Heart right ventricle (tissue), 16 donors: Measurements from ENCODE around the gene ATP2B2. TPM values are rescaled to one million over a fixed set of nuclear protein-coding genes. Genes with fewer than 3 reads are reported as not detected.

Source experiments
- ATAC-seq, 8 donors: fragments of 200-7000 bp; cut with Tn5 transposase; one replicate each; pipeline ENCODE4 v1.9.1; 2020; ENCODE audit warnings: mild to moderate bottlenecking in 8 of 8, moderate library complexity in 8 of 8, moderate number of reproducible peaks in 1 of 8
- DNase-seq, 2 donors: peaks; one replicate each; pipeline ENCODE4 v3.0.0-alpha.2; 2020
- H3K27ac ChIP-seq, 10 donors: fragments of 200-600 bp; sonication (generic) in 2 of 10; one replicate each; pipeline versions ENCODE4 v1.5.0 to v1.8.0; 2020 to 2022; ENCODE audit warnings: mild to moderate bottlenecking in 3 of 10
- H3K27me3 ChIP-seq, 7 donors: fragments of 200-600 bp; one replicate each; pipeline ENCODE4 v1.8.0; 2021 to 2022; ENCODE audit warnings: mild to moderate bottlenecking in 2 of 7
- H3K36me3 ChIP-seq, 9 donors: fragments of 200-600 bp; sonication (generic) in 1 of 9; one replicate each; pipeline versions ENCODE4 v1.5.0 to v1.8.0; 2020 to 2022; ENCODE audit warnings: mild to moderate bottlenecking in 2 of 9
- H3K4me1 ChIP-seq, 9 donors: fragments of 200-600 bp; sonication (generic) in 1 of 9; one replicate each; pipeline versions ENCODE4 v1.5.0 to v1.8.0; 2020 to 2022; ENCODE audit warnings: mild to moderate bottlenecking in 4 of 9
- H3K4me3 ChIP-seq, 10 donors: fragments of 200-600 bp; sonication (generic) in 2 of 10; one replicate each; pipeline versions ENCODE4 v1.5.0 to v1.8.0; 2020 to 2022; ENCODE audit warnings: mild to moderate bottlenecking in 7 of 10, moderate library complexity in 2 of 10
- H3K9me3 ChIP-seq, 11 donors: fragments of 200-600 bp in 10 of 11; sonication (generic) in 2 of 11; one replicate each; pipeline versions ENCODE4 v1.5.0 to v1.8.0; 2013 to 2022; ENCODE audit warnings: mild to moderate bottlenecking in 2 of 11, control low read depth in 1 of 11, moderate library complexity in 1 of 11
- CTCF ChIP-seq, 9 donors: fragments of 200-600 bp; sonication (generic) in 2 of 9; IDR thresholded peaks; one replicate each; pipeline versions ENCODE4 v1.5.0 to v1.8.0; 2021 to 2022; ENCODE audit warnings: antibody characterized with exemption in 9 of 9, mild to moderate bottlenecking in 5 of 9, moderate library complexity in 1 of 9
- WGBS, 2 donors: extraction: QIAGEN DNeasy Blood & Tissue Kit; methylation state at CpG; one replicate each; pipeline ENCODE4 v1.1.7; 2013; ENCODE audit warnings: inconsistent platforms in 1 of 2; 5-methylcytosine and 5-hydroxymethylcytosine counted together
- intact Hi-C, 10 donors: fragments of 100-400 bp; cut with DNase I; formaldehyde crosslinking; loops; one replicate each; pipeline versions ENCODE4 v1.11.1 to v1.14.2; 2022
- polyA plus RNA-seq, 2 donors: library from polyadenylated mRNA; stranded (reverse); fragments of 200-250 nt; gene quantifications; one replicate each; pipeline ENCODE4 v1.2.3, GENCODE V29; 2013
- total RNA-seq, 10 donors: library from RNA; stranded (reverse); fragmentation: NEBNext Ultra II Directional in 3 of 10; extraction: Animal tissue kit (Norgen Biotek cat#: 25700) in 3 of 10; gene quantifications; one replicate each; pipeline versions ENCODE4 v1.2.1 to v1.2.4, GENCODE V29; 2021 to 2023
- donor health status: Arrhythmogenic right ventricular cardiomyopathy.
- donor health status: ischemic (EF 13 %, LVEDD 7.1; RV severe dilation, severe dysfunction).
- donor health status: healthy with polysubstance abuse.
- donor health status: DM: no; HTN: yes; CAD: no.
- donor health status: DM: no; HTN: no; CAD: no.
- donor health status: ischemic (EF 25% LVEDD 6.9; RV normal size, moderate dysfunction).
- donor health status: ischemic (EF 25% LVEDD 5.7; RV mildly dilated, moderate dysfunction).
- donor health status: healthy.
- donor health status: DM: yes; HTN: yes; CAD: no.
- donor health status: Ischemic cardiomyopathy.
- donor health status: ischemic (EF 35%, LVEDD 5.7; RV mildly dilated, moderate dysfunction).
- donor health status: nonischemic (EF 11% LVEDD 7.7; RV severe dilation, severe dysfunction).
- donor health status: DM: yes; HTN: yes; CAD: no.
- donor health status: PGD.
- donor health status: ischemic (EF 29% LVEDD 5.4; RV normal size, mild dysfunction).
- donor health status: nonischemic (EF 23%, LVEDD 6.1; RV moderate dilation, normal function).

The ATP2B2 gene
- total and polyA plus RNA-seq, 12 donors, result under 0.01 to 0.30 (median 0.11) TPM; not detected in 4

GRCh38 chr3:10401990-10402761 lies 103.2 kb downstream of the ATP2B2 start:
- intact Hi-C loops, result no loop called here
- no peak for TF ChIP-seq CTCF (IDR thresholded peaks at IDR 0.05)

GRCh38 chr3:10400749-10401495 lies 104.5 kb downstream of the ATP2B2 start:
- no peak overlapping the region for H3K27ac ChIP-seq
- peaks cover 0 to 6% (median 0%) of the 10 kb centered on the region in 9 donors for H3K4me1 ChIP-seq
- ATAC-seq (no peak), DNase-seq (no peak)
- H3K27me3 ChIP-seq, result peaks cover 0 to 4% (median 0%) of the 10 kb centered on the region in 7 donors
- WGBS, 2 donors, result 90 to 91% methylated on average over 12 of the region's 12 CpGs
- no peaks in the 10 kb centered on the region for H3K9me3 ChIP-seq
- intact Hi-C loops, result no loop called here
- no peak overlapping the region for H3K4me3 ChIP-seq
- no peaks in the 10 kb centered on the region for H3K36me3 ChIP-seq
- no peak for TF ChIP-seq CTCF (IDR thresholded peaks at IDR 0.05)

More at GRCh38 chr3:10401990-10402761, 103.2 kb downstream of the ATP2B2 start:
- WGBS, 2 donors, result 95 to 97% methylated on average over 14 of the region's 14 CpGs
- Histone ChIP-seq H3K27me3 (peaks cover 0 to 2% (median 0%) of the 10 kb centered on the region in 7 donors), H3K4me3 (no peak overlapping the region), H3K36me3 (no peaks in the 10 kb centered on the region), H3K27ac (no peak overlapping the region), H3K4me1 (peaks cover 0 to 6% (median 0%) of the 10 kb centered on the region in 9 donors), H3K9me3 (no peaks in the 10 kb centered on the region)
- ATAC-seq, result no peak
- DNase-seq, result no peak

GRCh38 chr3:10400050-10400748 lies 105.2 kb downstream of the ATP2B2 start:
- Histone ChIP-seq H3K27ac (no peak overlapping the region), H3K4me1 (peaks cover 0 to 6% (median 0%) of the 10 kb centered on the region in 9 donors), H3K27me3 (peaks cover 0 to 4% (median 0%) of the 10 kb centered on the region in 7 donors), H3K4me3 (no peak overlapping the region), H3K9me3 (no peaks in the 10 kb centered on the region), H3K36me3 (no peaks in the 10 kb centered on the region)
- ATAC-seq (no peak), DNase-seq (no peak)
- intact Hi-C loops, result no loop called here
- 81 to 83% methylated on average over 8 of the region's 8 CpGs for WGBS, 2 donors
- TF ChIP-seq CTCF (IDR thresholded peaks at IDR 0.05), result no peak

GRCh38 chr3:10399634-10400033 lies 105.8 kb downstream of the ATP2B2 start:
- Histone ChIP-seq H3K4me1 (peaks cover 0 to 6% (median 0%) of the 10 kb centered on the region in 9 donors), H3K27me3 (peaks cover 0 to 4% (median 0%) of the 10 kb centered on the region in 7 donors), H3K4me3 (no peak overlapping the region), H3K27ac (no peak overlapping the region), H3K36me3 (no peaks in the 10 kb centered on the region), H3K9me3 (no peaks in the 10 kb centered on the region)
- ATAC-seq (no peak), DNase-seq (no peak)
- WGBS, 2 donors, result 85 to 86% methylated on average over 3 of the region's 3 CpGs
- intact Hi-C loops, result no loop called here
- no peak for TF ChIP-seq CTCF (IDR thresholded peaks at IDR 0.05)
